CD4-positive, alpha-beta T cell treated with Interleukin-1 beta for 1 hour (primary cell): ENCODE results near the gene CDC20.
"Not testable (repeated sequence)": the region's sequence is repeated elsewhere in the genome, so short reads cannot be mapped to it uniquely, and the experiment has no call there.

Experiments used
- DNase-seq, 2 donors: peaks; one replicate each; pipeline ENCODE4 v3.0.0-alpha.2; 2020 to 2022

The CDC20 gene

DNA sequence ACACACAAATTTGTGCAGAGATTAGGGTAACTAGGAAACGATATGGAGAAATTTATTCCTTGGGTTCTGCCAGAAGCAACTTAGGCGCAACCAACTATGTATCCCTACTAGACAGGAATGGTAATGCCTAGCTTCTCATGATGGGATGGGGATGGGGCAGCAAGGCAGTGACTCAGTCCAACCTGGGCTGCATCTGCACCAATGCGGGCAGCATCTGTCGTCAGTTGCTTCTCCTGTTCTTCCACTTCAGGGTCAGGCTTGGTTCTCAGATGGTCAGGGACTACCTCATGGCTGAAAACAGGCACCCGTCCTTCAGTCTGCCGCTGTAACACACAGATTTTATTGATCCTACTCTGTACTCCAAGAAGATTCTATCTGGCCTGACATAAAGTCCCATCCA is 27.9 kb downstream of the CDC20 start:
- no peak for DNase-seq

DNA sequence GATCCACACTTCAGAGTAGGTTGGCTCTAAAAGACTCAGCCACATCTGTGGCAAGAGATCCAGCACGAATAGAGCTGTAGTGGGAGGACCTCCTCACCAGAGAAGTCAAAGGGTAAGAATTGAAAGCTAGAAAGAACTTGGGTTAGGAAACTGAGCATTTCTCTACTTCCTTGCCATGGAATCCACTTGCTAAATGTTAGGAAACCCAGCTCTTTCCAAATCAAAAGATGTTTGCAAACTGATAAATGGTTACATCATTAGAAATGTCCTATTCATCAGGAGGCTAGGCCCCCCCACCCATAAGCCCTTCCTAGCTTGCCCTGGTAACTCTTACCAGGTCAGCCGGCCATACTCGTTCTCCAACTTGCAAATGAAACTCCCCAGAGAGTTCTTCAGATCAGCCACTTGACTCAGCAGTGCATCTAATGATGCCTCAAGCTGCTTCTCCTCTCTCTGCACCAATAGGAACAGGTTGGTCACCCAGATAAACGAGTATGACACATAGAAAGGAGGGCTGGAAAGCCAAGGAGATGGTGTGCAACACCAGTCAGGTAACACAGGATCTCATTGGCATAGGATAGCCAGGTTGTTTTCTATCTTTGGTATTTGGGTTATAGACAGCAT is 29.3 kb downstream of the CDC20 start:
- DNase-seq = no peak

DNA sequence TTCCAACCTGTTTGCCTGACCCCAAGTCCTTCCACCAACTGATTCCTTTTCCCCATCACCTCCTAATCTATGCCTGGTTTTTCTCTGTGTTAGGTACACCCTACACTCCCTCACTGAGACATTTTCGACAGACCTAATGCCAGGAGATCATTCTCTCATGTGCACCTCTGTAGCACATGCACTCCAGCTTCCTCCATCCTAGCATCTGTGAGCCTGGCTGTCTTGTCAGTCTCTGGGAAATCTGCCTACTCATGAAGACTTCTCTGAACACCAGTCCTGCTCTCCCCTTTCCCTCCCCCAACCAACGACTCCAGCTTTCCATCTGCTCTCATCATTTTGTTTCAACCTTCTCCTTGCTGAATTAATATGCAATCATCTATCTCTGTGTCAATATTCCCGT is 29.8 kb downstream of the CDC20 start:
- DNase-seq = no peak

DNA sequence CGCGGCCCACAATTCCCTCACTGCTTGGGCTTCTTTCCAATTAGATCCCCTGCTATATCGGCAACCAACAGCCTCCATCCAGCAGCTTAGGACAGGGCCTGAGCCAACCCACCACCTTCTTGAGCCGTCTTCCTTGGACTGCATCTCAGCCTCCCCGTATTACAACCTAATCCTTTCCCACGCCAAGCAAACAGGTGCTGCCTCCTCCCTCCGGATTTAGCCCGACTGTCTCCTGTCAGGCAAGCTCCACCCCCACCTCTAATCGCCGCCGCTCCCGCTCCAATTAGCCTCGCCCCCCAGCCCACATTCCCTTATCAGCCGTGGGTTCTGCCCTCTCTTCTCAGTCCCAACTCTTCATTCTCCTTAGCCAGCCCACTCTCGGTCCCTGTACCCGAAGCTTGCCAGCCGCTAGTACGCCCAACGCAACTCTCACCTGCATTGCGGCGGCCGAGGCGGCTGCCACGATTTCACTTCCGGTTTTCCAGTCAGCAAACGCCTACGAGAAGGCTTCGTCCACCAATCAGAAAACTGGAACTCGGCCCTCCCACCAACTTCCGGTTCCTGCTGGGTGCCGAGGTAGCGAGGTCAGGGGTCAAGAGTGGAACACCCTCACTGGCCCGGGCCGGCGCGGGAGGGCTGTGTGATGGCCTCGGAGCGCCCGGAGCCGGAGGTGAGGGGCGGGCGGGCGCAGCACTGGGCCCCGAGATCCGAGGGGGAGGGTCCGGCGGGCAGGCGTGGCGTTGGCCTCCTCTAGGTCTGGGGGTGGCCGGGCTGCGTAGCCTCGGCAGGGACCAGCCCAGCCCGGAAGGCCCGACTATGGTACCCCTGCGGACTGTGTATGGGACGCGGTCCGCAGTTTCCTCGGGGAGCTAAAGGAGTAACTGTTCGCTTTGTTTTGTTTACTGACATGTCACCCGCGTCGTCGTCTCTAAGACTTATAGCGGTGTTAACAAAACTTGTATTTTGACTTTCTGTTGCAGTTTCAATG is 30.8 kb downstream of the CDC20 start, which contains the start of the genes MED8 and SZT2:
MED8 (minus strand) TSS at position 475 of the 988 bp plus-strand sequence; CDS start at position 439, 36 bp downstream.
SZT2 (plus strand) TSS at position 574 of the 988 bp plus-strand sequence; CDS start at position 644, 70 bp downstream.
- DNase-seq = peak; percentile 94

DNA sequence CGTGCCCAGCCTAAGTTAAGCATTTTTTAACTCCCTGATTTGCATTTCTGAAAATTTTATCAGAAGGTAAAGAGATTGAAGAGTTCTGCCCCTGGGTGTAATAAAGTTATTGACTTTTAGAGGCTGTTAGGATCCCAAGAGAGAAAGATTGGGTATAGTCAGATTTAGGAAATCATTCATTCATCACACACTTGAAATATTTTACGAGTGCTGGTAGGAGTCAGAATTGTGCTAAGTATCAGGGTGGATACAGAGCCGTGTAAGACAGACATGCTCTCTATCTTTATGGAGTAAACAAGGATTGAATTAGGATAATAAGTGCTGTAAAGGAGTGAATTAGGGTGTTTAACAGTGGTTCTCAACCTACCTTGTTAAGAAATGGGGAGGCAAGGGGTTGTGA is 33.9 kb downstream of the CDC20 start:
- DNase-seq = no peak

DNA sequence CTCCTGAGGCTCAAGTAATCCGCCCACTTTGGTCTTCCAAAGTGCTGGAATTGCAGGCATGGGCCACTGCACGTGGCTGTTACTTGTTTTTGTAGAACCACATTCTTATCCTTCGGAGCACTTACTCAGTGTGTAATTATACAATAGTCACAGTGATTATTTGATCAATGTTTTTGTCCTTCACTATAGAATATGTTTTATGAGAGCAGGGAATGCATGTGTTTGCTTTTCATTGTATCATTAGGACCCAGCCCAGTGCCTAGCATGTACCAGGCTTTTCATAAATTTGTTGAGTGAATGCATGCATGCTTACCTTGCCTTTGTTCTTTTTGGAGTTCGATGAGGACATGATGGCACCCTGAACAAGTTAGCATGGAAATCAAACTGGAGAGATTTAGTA is 36.7 kb downstream of the CDC20 start:
- DNase-seq = no peak

DNA sequence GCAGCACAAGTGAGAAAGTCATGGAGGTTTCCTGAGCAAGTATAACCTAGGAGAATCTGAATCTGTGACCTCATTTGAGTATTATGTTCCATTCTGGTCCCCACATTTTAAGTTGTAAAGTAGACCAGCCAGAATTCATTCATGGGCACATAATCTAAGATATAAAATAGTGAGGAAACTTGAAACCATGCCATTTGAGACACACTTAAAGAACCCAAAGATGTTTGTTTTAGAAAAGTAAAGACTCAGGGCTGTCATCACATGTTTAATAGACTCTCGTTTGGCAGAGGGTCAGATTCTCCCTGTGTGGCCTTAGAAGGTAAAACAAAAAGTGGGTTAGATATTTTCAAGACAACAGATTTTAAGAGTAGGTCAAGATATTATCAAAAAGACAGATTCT is 37.3 kb downstream of the CDC20 start:
- DNase-seq = no peak

DNA sequence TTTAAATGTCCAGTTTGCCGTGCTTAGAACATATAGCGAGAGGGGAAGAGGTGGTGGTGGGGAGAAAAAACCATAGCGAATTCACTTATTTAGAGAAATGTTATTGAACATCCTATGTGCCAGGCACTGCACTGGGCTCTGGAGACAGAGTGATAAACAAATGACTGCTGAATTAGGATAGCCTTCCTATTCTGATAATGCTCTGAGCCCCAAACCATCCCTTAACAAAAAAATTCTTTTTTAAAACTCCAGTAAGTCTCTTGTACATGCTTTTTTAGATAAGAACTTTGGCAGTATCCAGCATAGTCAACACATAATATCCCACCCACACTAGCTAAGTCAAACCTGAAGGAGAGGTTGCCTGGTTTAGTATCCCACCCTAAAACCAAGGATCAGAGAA is 39.4 kb downstream of the CDC20 start:
- DNase-seq = no peak

DNA sequence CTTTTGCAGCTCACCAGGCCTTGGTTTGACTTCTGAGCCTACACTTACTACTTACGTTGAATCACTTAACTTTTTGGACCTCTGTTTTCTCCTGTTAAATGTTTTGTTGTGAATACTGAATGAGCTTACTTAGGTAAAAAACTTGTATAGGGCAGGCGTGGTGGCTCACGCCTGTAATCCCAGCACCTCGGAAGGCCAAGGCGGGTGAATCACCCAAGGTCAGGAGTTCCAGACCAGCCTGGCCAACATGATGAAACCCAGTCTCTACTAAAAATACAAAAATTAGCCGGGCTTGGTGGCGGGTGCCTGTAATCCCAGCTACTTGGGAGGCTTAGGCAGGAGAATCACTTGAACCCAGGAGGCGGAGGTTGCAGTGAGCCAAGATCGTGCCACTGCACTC is 41.7 kb downstream of the CDC20 start:
- not testable (repeated sequence) for DNase-seq

DNA sequence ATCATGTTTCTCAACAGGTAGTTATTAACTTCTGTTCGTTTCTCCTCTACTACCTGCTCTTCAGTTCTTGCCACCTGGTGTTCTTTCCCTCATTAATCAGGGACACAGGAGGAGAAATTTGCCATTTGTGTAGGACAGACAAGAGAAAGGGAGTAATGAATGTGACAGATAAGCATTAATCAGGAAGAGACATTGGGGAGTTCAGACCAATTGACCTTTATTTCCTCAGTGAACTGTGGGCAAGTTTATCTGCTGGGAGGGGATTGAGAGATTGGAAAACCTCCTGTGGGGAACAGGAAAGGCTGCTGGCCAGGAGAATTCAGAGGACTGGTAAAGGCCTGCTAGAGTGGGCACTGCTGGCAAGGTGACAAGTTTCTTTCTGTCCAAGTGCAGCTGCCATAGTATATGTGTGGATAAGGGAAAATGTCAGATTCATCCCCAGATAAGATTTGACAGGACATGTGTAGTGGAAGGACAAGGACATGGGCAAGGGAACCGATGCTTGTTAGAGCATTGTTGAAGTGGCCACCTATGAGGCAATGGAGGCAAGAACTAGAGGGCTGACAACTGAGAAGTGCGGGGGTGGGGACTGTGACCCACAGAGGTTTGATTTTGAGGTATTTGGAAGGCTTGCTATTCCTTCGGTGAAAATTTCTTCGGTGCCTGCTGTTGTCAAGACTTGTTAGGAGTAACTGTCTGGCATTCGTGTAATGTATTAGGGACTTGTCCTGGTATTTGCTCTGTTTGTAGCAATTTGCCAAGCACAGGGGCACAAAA is 43.5 kb downstream of the CDC20 start:
- DNase-seq = no peak

DNA sequence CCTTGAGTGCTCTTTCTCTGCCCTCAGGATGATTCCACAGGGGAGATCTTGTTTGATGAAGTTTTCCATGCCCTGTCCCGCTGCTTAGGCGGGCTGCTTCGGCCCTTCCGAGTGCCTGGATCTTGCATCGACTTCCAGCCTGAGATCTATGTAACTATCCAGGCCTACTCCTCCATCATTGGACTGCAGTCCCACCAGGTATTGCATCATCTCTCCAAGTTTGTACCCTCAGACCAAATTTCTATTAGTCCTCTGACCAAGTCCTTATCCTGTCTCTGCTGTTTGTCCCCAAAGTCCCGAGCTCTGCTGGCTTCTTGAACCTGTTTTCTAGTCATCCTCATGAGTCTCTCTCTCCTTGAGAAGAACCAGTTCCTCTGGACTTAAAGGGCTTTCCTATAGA is 45.6 kb downstream of the CDC20 start:
- DNase-seq = no peak

DNA sequence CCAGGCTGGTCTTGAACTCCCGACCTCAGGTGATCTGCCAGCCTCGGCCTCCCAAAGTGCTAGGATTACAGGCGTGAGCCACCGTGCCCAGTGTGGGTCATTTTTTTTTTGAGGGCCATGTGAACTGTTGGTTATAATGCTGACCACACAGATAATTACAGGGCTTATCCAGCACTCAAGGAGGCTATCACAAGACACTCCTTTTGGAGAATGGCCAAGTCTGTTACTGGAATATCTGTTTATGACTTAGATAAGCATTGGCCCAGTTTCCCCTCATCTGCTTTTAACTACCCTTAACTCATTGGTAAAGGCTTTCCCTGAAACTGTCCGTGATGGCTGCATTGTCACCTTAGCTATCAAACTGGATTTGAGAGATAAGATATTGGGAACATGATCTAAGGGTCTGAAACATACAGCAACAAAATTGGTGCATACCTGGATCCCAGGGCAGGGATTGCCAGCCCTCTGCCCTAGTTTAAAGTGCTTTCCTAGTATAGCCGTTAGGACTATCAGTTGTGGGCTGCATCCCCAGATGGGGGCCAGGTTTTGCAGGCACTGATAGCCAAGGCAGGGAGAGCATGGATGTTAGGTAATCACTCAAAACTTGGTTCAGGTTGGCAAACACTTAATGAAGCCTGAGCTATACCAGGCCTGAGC is 46.6 kb downstream of the CDC20 start:
- no peak for DNase-seq

DNA sequence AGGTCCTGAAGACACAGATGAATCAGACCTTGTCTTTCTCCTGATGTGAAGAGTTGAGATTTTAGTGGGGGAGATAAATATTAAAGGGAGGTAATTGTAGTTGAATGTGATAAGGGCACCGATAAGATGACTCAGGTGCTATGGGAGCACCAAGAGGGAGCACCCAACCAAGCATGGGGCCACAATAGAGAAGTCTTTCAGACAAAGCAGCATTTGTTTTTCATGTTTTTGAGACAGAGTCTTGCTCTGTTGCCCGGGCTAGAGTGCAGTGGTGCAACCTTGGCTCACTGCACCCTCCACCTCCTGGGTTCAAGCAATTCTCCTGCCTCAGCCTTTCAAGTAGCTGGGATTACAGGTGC is 47.1 kb downstream of the CDC20 start:
- no peak for DNase-seq

DNA sequence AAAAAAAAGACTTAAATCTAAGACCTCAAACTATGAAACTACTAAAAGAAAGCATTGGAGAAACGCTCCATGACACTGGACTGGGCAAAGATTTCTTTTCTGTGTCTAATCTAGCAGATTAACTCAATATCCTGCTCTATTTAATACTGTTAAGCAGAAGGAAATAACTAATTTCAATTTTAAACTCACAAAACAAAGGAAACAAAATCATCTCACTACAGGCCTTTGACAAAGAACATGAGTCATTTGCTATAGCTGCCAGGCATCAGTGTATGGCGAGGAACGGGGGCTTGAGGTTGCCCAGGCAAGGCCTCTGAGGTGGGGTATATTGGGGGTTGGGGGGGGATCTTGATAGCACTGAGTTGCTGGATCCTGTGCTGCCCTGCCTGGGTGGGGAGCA is 51.8 kb downstream of the CDC20 start:
- DNase-seq = no peak
